Measurements from ENCODE around the gene ABCC4. TPM values are rescaled to one million over a fixed set of nuclear protein-coding genes. Genes with fewer than 3 reads are reported as not detected.

The ABCC4 gene
- total and polyA plus RNA-seq, 2 experiments from 2014 or later, result 9.8 to 23.3 TPM

DNA sequence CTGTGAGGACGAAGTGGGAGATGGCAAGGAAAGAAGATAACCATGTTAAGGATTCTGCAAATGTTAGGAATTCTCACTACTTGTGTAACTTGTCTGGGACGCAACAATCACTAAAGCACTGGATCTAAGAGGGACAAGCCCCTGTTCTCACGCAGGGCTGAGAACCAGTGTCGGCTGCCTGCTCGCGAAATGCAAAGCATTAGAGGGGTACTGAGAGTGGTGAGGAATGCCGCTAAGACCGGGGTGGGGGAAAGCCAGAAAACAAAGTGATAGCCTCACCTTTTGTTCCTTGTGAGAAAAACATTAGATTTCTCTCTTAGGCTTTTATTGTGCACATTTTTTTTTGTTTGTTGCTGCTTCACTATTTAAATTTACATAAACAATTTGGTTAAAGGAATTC lies 241.9 kb downstream of the ABCC4 start:
- no peaks in the 10 kb centered on the region for H3K4me1 ChIP-seq (ENCODE audit: insufficient read depth)
- no peak for DNase-seq (ENCODE audit: low spot score)
- H3K27ac ChIP-seq, result no peak overlapping the region
- H3K9me2 ChIP-seq (replicated peaks; ENCODE audit: insufficient read depth), result no peaks in the 10 kb centered on the region
- no peaks in the 10 kb centered on the region for H3K79me2 ChIP-seq
- H3K4me3 ChIP-seq, result no peak overlapping the region
- H3K27me3 ChIP-seq, result no peaks in the 10 kb centered on the region
- no peaks in the 10 kb centered on the region for H3K36me3 ChIP-seq (replicated peaks; ENCODE audit: insufficient read depth, low read depth)
- 78% methylated on average over 8 of the region's 8 CpGs for WGBS (ENCODE audit: low lambda C conversion rate, missing lambda C conversion rate)
- H2AFZ ChIP-seq, result no peak overlapping the region
- H3K9me3 ChIP-seq (ENCODE audit: low read depth), result no peaks in the 10 kb centered on the region
- H3K4me2 ChIP-seq, result no peak overlapping the region
- TF ChIP-seq EZH2phosphoT487 (IDR thresholded peaks at IDR 0.05; ENCODE audit: low read depth, severe bottlenecking, unreplicated experiment) (no peak), CTCF (IDR thresholded peaks at IDR 0.05; ENCODE audit: poor library complexity) (no peak), EZH2 (IDR thresholded peaks at IDR 0.05; ENCODE audit: borderline replicate concordance) (no peak)
- H4K20me1 ChIP-seq (ENCODE audit: insufficient read depth, poor library complexity, severe bottlenecking), result no peaks in the 10 kb centered on the region

GRCh38 chr13:95058680-95059079 lies 242.6 kb downstream of the ABCC4 start:
- H3K27ac ChIP-seq, result no peak overlapping the region
- H3K4me2 ChIP-seq, result no peak overlapping the region
- H3K4me1 ChIP-seq (ENCODE audit: insufficient read depth), result no peaks in the 10 kb centered on the region
- H2AFZ ChIP-seq, result no peak overlapping the region
- H3K36me3 ChIP-seq (replicated peaks; ENCODE audit: insufficient read depth, low read depth), result no peaks in the 10 kb centered on the region
- no peaks in the 10 kb centered on the region for H3K9me2 ChIP-seq (replicated peaks; ENCODE audit: insufficient read depth)
- no peaks in the 10 kb centered on the region for H3K9me3 ChIP-seq (ENCODE audit: low read depth)
- H4K20me1 ChIP-seq (ENCODE audit: insufficient read depth, poor library complexity, severe bottlenecking), result no peaks in the 10 kb centered on the region
- H3K4me3 ChIP-seq, result no peak overlapping the region
- no peak for TF ChIP-seq CTCF (IDR thresholded peaks at IDR 0.05; ENCODE audit: poor library complexity)
- no peaks in the 10 kb centered on the region for H3K27me3 ChIP-seq
- DNase-seq (ENCODE audit: low spot score), result no peak
- no peaks in the 10 kb centered on the region for H3K79me2 ChIP-seq
- WGBS (ENCODE audit: low lambda C conversion rate, missing lambda C conversion rate), result 91% methylated on average over 7 of the region's 7 CpGs

GRCh38 chr13:95056266-95056665 lies 245.0 kb downstream of the ABCC4 start:
- WGBS (ENCODE audit: low lambda C conversion rate, missing lambda C conversion rate), result 74% methylated on average over 1 of the region's 1 CpG
- H3K9me2 ChIP-seq (replicated peaks; ENCODE audit: insufficient read depth), result no peaks in the 10 kb centered on the region
- no peak for DNase-seq (ENCODE audit: low spot score)

More at GRCh38 chr13:95056266-95056665, 245.0 kb downstream of the ABCC4 start:
- H3K4me1 ChIP-seq (ENCODE audit: insufficient read depth), result no peaks in the 10 kb centered on the region
- H3K4me2 ChIP-seq, result no peak overlapping the region
- H3K27ac ChIP-seq, result no peak overlapping the region
- no peak overlapping the region for H3K4me3 ChIP-seq
- H3K9me3 ChIP-seq (ENCODE audit: low read depth), result no peaks in the 10 kb centered on the region
- H3K36me3 ChIP-seq (replicated peaks; ENCODE audit: insufficient read depth, low read depth), result no peaks in the 10 kb centered on the region
- no peaks in the 10 kb centered on the region for H4K20me1 ChIP-seq (ENCODE audit: insufficient read depth, poor library complexity, severe bottlenecking)
- TF ChIP-seq EZH2phosphoT487 (IDR thresholded peaks at IDR 0.05; ENCODE audit: low read depth, severe bottlenecking, unreplicated experiment) (no peak), CTCF (IDR thresholded peaks at IDR 0.05; ENCODE audit: poor library complexity) (no peak), EZH2 (IDR thresholded peaks at IDR 0.05; ENCODE audit: borderline replicate concordance) (no peak)
- H3K27me3 ChIP-seq, result no peaks in the 10 kb centered on the region
- no peaks in the 10 kb centered on the region for H3K79me2 ChIP-seq
- H2AFZ ChIP-seq, result no peak overlapping the region

Data from hepatocyte (in vitro differentiated cells).